ENCODE measurements around the gene EPHB2. TPM values are rescaled to one million over a fixed set of nuclear protein-coding genes. Genes with fewer than 3 reads are reported as not detected.

The EPHB2 gene
- total RNA-seq, 2 experiments from 2014 or later = 0.08 TPM; not detected in 1

DNA sequence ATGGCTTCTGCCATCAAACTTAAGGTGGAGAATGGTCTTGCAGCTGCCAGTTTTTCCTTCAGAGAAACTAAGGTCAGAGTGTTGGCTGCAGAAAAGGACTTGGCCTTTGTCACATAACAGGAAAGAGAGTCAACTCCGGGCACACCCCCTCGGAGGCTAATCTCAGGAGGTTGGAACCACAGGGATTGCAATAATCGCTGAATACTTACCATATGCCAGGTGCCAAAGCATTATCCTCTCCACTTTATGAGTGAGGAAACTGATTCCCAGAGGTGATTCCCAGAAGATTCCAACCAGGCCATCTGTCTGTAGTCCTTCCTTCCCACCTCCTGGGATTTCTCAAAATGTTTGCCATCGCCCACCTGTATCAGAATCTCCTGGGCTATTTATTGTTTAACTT is 208.0 kb downstream of the EPHB2 start:
- H3K4me1 ChIP-seq (ENCODE audit: insufficient read depth, low read length) = no peaks in the 10 kb centered on the region
- Mint-ChIP-seq H3K27me3 (peaks cover 14% of the 10 kb centered on the region), H3K27ac (no peak overlapping the region), H3K36me3 (ENCODE audit: low read depth) (no peaks in the 10 kb centered on the region), H3K4me3 (no peak overlapping the region), H3K4me1 (ENCODE audit: low read depth) (no peaks in the 10 kb centered on the region), H3K9me3 (no peaks in the 10 kb centered on the region)
- POLR2A ChIA-PET = no interaction called here
- no peaks in the 10 kb centered on the region for H3K9me3 ChIP-seq (ENCODE audit: control insufficient read depth in 1 of 2, insufficient read depth in 1 of 2, low read length in 2 of 2)
- H3K27ac ChIP-seq (ENCODE audit: low read depth in 1 of 2, low read length in 2 of 2) = no peak overlapping the region
- no peak for DNase-seq
- ATAC-seq (ENCODE audit: poor library complexity) = no peak
- no peaks in the 10 kb centered on the region for H3K36me3 ChIP-seq (ENCODE audit: insufficient read depth, low read length)
- CTCF ChIA-PET = no interaction called here
- TF ChIP-seq, protein P1, sequence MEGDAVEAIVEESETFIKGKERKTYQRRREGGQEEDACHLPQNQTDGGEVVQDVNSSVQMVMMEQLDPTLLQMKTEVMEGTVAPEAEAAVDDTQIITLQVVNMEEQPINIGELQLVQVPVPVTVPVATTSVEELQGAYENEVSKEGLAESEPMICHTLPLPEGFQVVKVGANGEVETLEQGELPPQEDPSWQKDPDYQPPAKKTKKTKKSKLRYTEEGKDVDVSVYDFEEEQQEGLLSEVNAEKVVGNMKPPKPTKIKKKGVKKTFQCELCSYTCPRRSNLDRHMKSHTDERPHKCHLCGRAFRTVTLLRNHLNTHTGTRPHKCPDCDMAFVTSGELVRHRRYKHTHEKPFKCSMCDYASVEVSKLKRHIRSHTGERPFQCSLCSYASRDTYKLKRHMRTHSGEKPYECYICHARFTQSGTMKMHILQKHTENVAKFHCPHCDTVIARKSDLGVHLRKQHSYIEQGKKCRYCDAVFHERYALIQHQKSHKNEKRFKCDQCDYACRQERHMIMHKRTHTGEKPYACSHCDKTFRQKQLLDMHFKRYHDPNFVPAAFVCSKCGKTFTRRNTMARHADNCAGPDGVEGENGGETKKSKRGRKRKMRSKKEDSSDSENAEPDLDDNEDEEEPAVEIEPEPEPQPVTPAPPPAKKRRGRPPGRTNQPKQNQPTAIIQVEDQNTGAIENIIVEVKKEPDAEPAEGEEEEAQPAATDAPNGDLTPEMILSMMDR (IDR thresholded peaks at IDR 0.05) = no peak
- H3K27me3 ChIP-seq (ENCODE audit: control insufficient read depth in 1 of 2, insufficient read depth in 2 of 2, low read length in 2 of 2) = peaks cover 0 to 4% of the 10 kb centered on the region in 2 experiments
- no peak overlapping the region for H3K4me3 ChIP-seq (ENCODE audit: low read length)
- intact Hi-C loops (cut with DNase I, micrococcal nuclease) = no loop called here

DNA sequence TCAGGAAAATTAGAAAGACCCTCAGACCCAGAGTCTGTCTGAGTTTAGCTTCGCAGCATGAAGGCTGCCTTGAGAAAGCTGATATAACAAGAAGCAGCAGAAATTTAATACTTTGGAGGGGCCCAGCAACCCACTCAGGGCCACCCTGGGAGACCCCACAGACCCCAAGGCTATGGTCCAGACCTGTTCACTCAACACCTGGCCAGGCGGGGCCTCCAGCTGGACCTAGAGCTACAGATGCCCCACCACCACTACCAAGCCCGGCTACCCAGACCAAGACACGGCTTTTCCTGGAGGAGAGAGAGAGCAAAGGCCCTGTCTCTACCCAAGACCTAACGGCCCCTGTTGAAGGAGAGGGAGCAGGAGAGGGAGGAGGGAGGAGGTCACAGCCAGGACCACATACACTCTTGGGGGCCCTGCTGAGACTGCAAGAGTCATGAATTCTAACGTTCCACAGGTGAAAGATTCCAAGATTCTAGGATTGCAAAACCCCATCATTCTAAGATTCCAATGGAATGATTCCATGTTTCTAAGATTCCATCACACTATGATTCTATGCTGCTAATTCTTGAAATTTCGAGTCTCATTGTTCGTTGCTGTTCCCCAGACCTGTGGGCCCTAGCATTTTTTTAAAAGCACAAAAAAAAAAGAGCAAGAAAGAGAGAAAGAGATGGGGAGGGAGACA is 208.8 kb downstream of the EPHB2 start:
- no peaks in the 10 kb centered on the region for H3K36me3 Mint-ChIP-seq (ENCODE audit: low read depth)
- H3K4me1 Mint-ChIP-seq (ENCODE audit: low read depth) = no peaks in the 10 kb centered on the region
- ChIA-PET CTCF (no interaction called here), POLR2A (no interaction called here)
- Histone ChIP-seq H3K27ac (ENCODE audit: low read depth in 1 of 2, low read length in 2 of 2) (no peak overlapping the region), H3K9me3 (ENCODE audit: control insufficient read depth in 1 of 2, insufficient read depth in 1 of 2, low read length in 2 of 2) (peaks cover 0 to 3% of the 10 kb centered on the region in 2 experiments), H3K36me3 (ENCODE audit: insufficient read depth, low read length) (no peaks in the 10 kb centered on the region), H3K27me3 (ENCODE audit: control insufficient read depth in 1 of 2, insufficient read depth in 2 of 2, low read length in 2 of 2) (peaks cover 0 to 4% of the 10 kb centered on the region in 2 experiments), H3K4me1 (ENCODE audit: insufficient read depth, low read length) (no peaks in the 10 kb centered on the region), H3K4me3 (ENCODE audit: low read length) (no peak overlapping the region)
- peaks cover 18% of the 10 kb centered on the region for H3K27me3 Mint-ChIP-seq
- no peak overlapping the region for H3K4me3 Mint-ChIP-seq
- no peak for DNase-seq
- intact Hi-C loops (cut with DNase I, micrococcal nuclease) = no loop called here
- H3K9me3 Mint-ChIP-seq = no peaks in the 10 kb centered on the region
- TF ChIP-seq, protein P1 (IDR thresholded peaks at IDR 0.05) = no peak
- no peak overlapping the region for H3K27ac Mint-ChIP-seq
- ATAC-seq (ENCODE audit: poor library complexity) = no peak

GRCh38 chr1:22920026-22920733 is 209.5 kb downstream of the EPHB2 start:
- Mint-ChIP-seq H3K27ac (no peak overlapping the region), H3K4me3 (no peak overlapping the region), H3K36me3 (ENCODE audit: low read depth) (no peaks in the 10 kb centered on the region), H3K9me3 (no peaks in the 10 kb centered on the region), H3K4me1 (ENCODE audit: low read depth) (no peaks in the 10 kb centered on the region), H3K27me3 (peaks cover 17% of the 10 kb centered on the region)
- Histone ChIP-seq H3K9me3 (ENCODE audit: control insufficient read depth in 1 of 2, insufficient read depth in 1 of 2, low read length in 2 of 2) (peaks cover 0 to 3% of the 10 kb centered on the region in 2 experiments), H3K4me1 (ENCODE audit: insufficient read depth, low read length) (no peaks in the 10 kb centered on the region), H3K4me3 (ENCODE audit: low read length) (no peak overlapping the region), H3K27ac (ENCODE audit: low read depth in 1 of 2, low read length in 2 of 2) (no peak overlapping the region), H3K27me3 (ENCODE audit: control insufficient read depth in 1 of 2, insufficient read depth in 2 of 2, low read length in 2 of 2) (peaks cover 0 to 4% of the 10 kb centered on the region in 2 experiments), H3K36me3 (ENCODE audit: insufficient read depth, low read length) (no peaks in the 10 kb centered on the region)
- TF ChIP-seq, protein P1 (IDR thresholded peaks at IDR 0.05) = no peak
- POLR2A ChIA-PET = no interaction called here
- CTCF ChIA-PET = no interaction called here
- no peak for DNase-seq
- no peak for ATAC-seq (ENCODE audit: poor library complexity)
- intact Hi-C loops (cut with DNase I, micrococcal nuclease) = no loop called here
